Fibroblast of skin of left biceps (primary cell): ENCODE data around the gene MARK3.

Source experiments
- DNase-seq, 2 experiments: peaks; one replicate each; pipeline ENCODE4 v3.0.0-alpha.2; 2013; ENCODE audit warnings: low read depth in 2 of 2

The MARK3 gene

GRCh38 chr14:103536693-103537092 is 151.5 kb downstream of the MARK3 start:
- no peak for DNase-seq

GRCh38 chr14:103537175-103537990 is 152.2 kb downstream of the MARK3 start:
- no peak for DNase-seq

GRCh38 chr14:103538291-103539055 is 153.3 kb downstream of the MARK3 start:
- DNase-seq, result no peak

GRCh38 chr14:103539056-103539825 is 154.0 kb downstream of the MARK3 start:
- DNase-seq, result no peak

- no peak for DNase-seq
These were observed 155.8 kb downstream of the MARK3 start for GRCh38 chr14:103540821-103541708.

GRCh38 chr14:103541709-103542604 is 156.7 kb downstream of the MARK3 start:
- no peak for DNase-seq

- DNase-seq, result no peak
These were observed 157.4 kb downstream of the MARK3 start for GRCh38 chr14:103542605-103543088.

GRCh38 chr14:103543140-103543539 is 157.9 kb downstream of the MARK3 start:
- DNase-seq, result no peak

GRCh38 chr14:103543721-103544387 is 158.6 kb downstream of the MARK3 start:
- no peak for DNase-seq

- DNase-seq, result no peak
These were observed 159.4 kb downstream of the MARK3 start for GRCh38 chr14:103544388-103545218.

GRCh38 chr14:103545219-103545914 is 160.2 kb downstream of the MARK3 start:
- no peak for DNase-seq

GRCh38 chr14:103545915-103546651 is 160.9 kb downstream of the MARK3 start:
- no peak for DNase-seq

- DNase-seq, result no peak
These were observed 161.6 kb downstream of the MARK3 start for GRCh38 chr14:103546652-103547454.

GRCh38 chr14:103547455-103547940 is 162.3 kb downstream of the MARK3 start:
- DNase-seq, result no peak

- DNase-seq, result no peak
These were observed 162.8 kb downstream of the MARK3 start for GRCh38 chr14:103547941-103548462.
